HEK293T (cell line): ENCODE measurements around the gene IQCN.
A peak's percentile ranks its signal among the peaks of the same experiment; 100 is the strongest.

Experiments
- CTCF ChIA-PET: fragments of 350-600 bp; formaldehyde crosslinking; extraction: SDS; loops from one replicate; lab custom pipeline; 2021; ENCODE audit warnings: antibody characterized with exemption, inconsistent platforms; lab: Yijun Ruan, JAX
- POLR2A ChIA-PET: fragments of 350-600 bp; formaldehyde crosslinking; extraction: SDS; loops from one replicate; lab custom pipeline; 2020; ENCODE audit warnings: antibody characterized with exemption, inconsistent platforms; lab: Yijun Ruan, JAX
- DNase-seq: peaks from one replicate; pipeline ENCODE4 v3.0.0; 2012; ENCODE audit warnings: mixed read lengths; ENCODE audit errors: extremely low spot score
- ARNT ChIP-seq: fragments of 450-650 bp; IDR thresholded peaks from 2 replicates; pipeline ENCODE4 v1.6.1; 2017; ENCODE audit warnings: mild to moderate bottlenecking
- BHLHE40 ChIP-seq: fragments of 450-650 bp; IDR thresholded peaks from 2 replicates; pipeline ENCODE4 v1.6.1; 2016; ENCODE audit warnings: mild to moderate bottlenecking, moderate library complexity, borderline replicate concordance
- CTBP1 ChIP-seq: fragments of 450-650 bp; IDR thresholded peaks from 2 replicates; pipeline ENCODE4 v1.6.1; 2016; ENCODE audit warnings: borderline replicate concordance
- ELF4 ChIP-seq: fragments of 450-650 bp; IDR thresholded peaks from 2 replicates; pipeline ENCODE4 v1.6.1; 2017; ENCODE audit warnings: antibody characterized with exemption
- FOXA1 ChIP-seq: fragments of 450-650 bp; IDR thresholded peaks from 2 replicates; pipeline ENCODE4 v1.6.1; 2016; ENCODE audit warnings: mild to moderate bottlenecking
- FOXK2 ChIP-seq: fragments of 450-650 bp; IDR thresholded peaks from 2 replicates; pipeline ENCODE4 v1.6.1; 2016; ENCODE audit warnings: mild to moderate bottlenecking
- FOXM1 ChIP-seq: fragments of 450-650 bp; IDR thresholded peaks from 2 replicates; pipeline ENCODE4 v1.6.1; 2017; ENCODE audit warnings: mild to moderate bottlenecking, borderline replicate concordance
- HDGF ChIP-seq: fragments of 450-650 bp; IDR thresholded peaks from 2 replicates; pipeline ENCODE4 v1.6.1; 2017; ENCODE audit warnings: antibody characterized with exemption, borderline replicate concordance
- L3MBTL2 ChIP-seq: fragments of 450-650 bp; conservative IDR thresholded peaks from 2 replicates; pipeline ENCODE4 v1.6.1; 2016; ENCODE audit warnings: mild to moderate bottlenecking
- LEF1 ChIP-seq: fragments of 450-650 bp; IDR thresholded peaks from 2 replicates; pipeline ENCODE4 v1.6.1; 2017; ENCODE audit warnings: mild to moderate bottlenecking, borderline replicate concordance
- NFRKB ChIP-seq: fragments of 450-650 bp; IDR thresholded peaks from 2 replicates; pipeline ENCODE4 v1.6.1; 2016; ENCODE audit warnings: mild to moderate bottlenecking, moderate library complexity
- PKNOX1 ChIP-seq: fragments of 450-650 bp; IDR thresholded peaks from 2 replicates; pipeline ENCODE4 v1.6.1; 2016
- SP1 ChIP-seq: fragments of 450-650 bp; IDR thresholded peaks from 2 replicates; pipeline ENCODE4 v1.6.1; 2017
- SUZ12 ChIP-seq: fragments of 450-650 bp; IDR thresholded peaks from 2 replicates; pipeline ENCODE4 v1.6.1; 2016; ENCODE audit warnings: mild to moderate bottlenecking
- TARDBP ChIP-seq: fragments of 450-650 bp; IDR thresholded peaks from 2 replicates; pipeline ENCODE4 v1.6.1; 2016
- ZNF384 ChIP-seq: fragments of 450-650 bp; IDR thresholded peaks from 2 replicates; pipeline ENCODE4 v1.6.1; 2016

Gene IQCN

GRCh38 chr19:18274219-18274780 is at the start of gene IQCN:
TSS of gene IQCN (minus strand) at chr19:18274452. CDS start at chr19:18269478, 4,974 bp downstream.
- ChIA-PET CTCF (interaction anchor here (1.8 kb wide), 1 partner anchor 54 kb away, joined by 6 read pairs; no protein-coding TSS in a partner anchor), POLR2A (interaction anchor here (9.0 kb wide), 1 partner anchor 46 kb away, joined by 491 read pairs; the partner anchor contains the start of gene LSM4)
- TF ChIP-seq SUZ12 = no peak
- no peak for DNase-seq

- CTCF ChIA-PET = interaction anchor here (0.6 to 3.6 kb wide), 5 partner anchors 10 to 92 kb away, joined by 3 to 59 read pairs (median 7); partner anchors contain the start of gene JUND
These were observed 48.7 kb upstream of the IQCN start, which contains the start of gene LSM4 for GRCh38 chr19:18322759-18323460. TSS of gene LSM4 (minus strand) at chr19:18323076. CDS start at chr19:18323020, 56 bp downstream.

GRCh38 chr19:18322318-18322758 is 48.1 kb upstream of the IQCN start:
- TF ChIP-seq HDGF (no peak), SP1 (no peak), SUZ12 (no peak), FOXM1 (no peak), FOXK2 (no peak), FOXA1 (no peak), PKNOX1 (no peak), ARNT (no peak), NFRKB (no peak), CTBP1 (no peak), LEF1 (no peak)
- CTCF ChIA-PET = interaction anchor here (0.6 to 3.6 kb wide), 5 partner anchors 11 to 92 kb away, joined by 3 to 59 read pairs (median 7); partner anchors contain the start of gene JUND
- POLR2A ChIA-PET = interaction anchor here (0.8 to 21.8 kb wide), 20 partner anchors 9 to 117 kb away, joined by 3 to 491 read pairs (median 4); partner anchors contain the start of genes IQCN, JUND and SSBP4
- DNase-seq = no peak

More at GRCh38 chr19:18322759-18323460, 48.7 kb upstream of the IQCN start, which contains the start of gene LSM4:
- TF ChIP-seq L3MBTL2 = peak; percentile 56
- TF ChIP-seq PKNOX1 = peak; percentile 98
- no peak for TF ChIP-seq TARDBP
- peak; percentile 98 for DNase-seq
- POLR2A ChIA-PET = interaction anchor here (0.6 to 21.8 kb wide), 21 partner anchors 9 to 117 kb away, joined by 3 to 491 read pairs (median 4); partner anchors contain the start of genes IQCN, JUND and SSBP4

- ChIA-PET POLR2A (interaction anchor here (0.8 to 21.8 kb wide), 16 partner anchors 8 to 99 kb away, joined by 3 to 491 read pairs (median 6); partner anchors contain the start of genes IQCN, JUND and SSBP4), CTCF (interaction anchor here (1.2 to 3.6 kb wide), 3 partner anchors 17 to 46 kb away, joined by 7 to 59 read pairs (median 8); partner anchors contain the start of gene JUND)
- no peak for DNase-seq
- TF ChIP-seq PKNOX1 (no peak), BHLHE40 (no peak), LEF1 (no peak), FOXA1 (no peak), ELF4 (no peak), FOXK2 (no peak)
These were observed 47.5 kb upstream of the IQCN start for GRCh38 chr19:18321734-18322102.

GRCh38 chr19:18320865-18321733 is 46.8 kb upstream of the IQCN start:
- CTCF ChIA-PET = interaction anchor here (0.6 to 3.6 kb wide), 2 partner anchors 20 to 41 kb away, joined by 3 to 59 read pairs; partner anchors contain the start of gene JUND
- no peak for DNase-seq
- TF ChIP-seq L3MBTL2 (no peak), PKNOX1 (no peak), FOXM1 (no peak), ELF4 (no peak), ZNF384 (no peak), ARNT (no peak), BHLHE40 (no peak), CTBP1 (no peak), LEF1 (no peak), FOXK2 (no peak), SUZ12 (no peak), HDGF (no peak), FOXA1 (no peak), SP1 (no peak), TARDBP (no peak), NFRKB (no peak)
- POLR2A ChIA-PET = interaction anchor here (0.6 to 21.8 kb wide), 10 partner anchors 7 to 179 kb away, joined by 3 to 491 read pairs (median 4); partner anchors contain the start of genes IQCN and JUND
